Upper lobe of right lung (tissue), 1 donor: ENCODE results near the gene SIK2. TPM values are rescaled to one million over a fixed set of nuclear protein-coding genes. Genes with fewer than 3 reads are reported as not detected.

Source experiments
- ATAC-seq: fragments of 200-7000 bp; cut with Tn5 transposase; one replicate; pipeline ENCODE4 v1.9.1; 2020; ENCODE audit warnings: mild to moderate bottlenecking, moderate library complexity
- DNase-seq: peaks from one replicate; pipeline ENCODE4 v3.0.0-alpha.2; 2020
- H3K27ac ChIP-seq: fragments of 200-600 bp; one replicate; pipeline ENCODE4 v1.8.0; 2022
- H3K27me3 ChIP-seq: fragments of 200-600 bp; one replicate; pipeline ENCODE4 v1.8.0; 2022; ENCODE audit warnings: mild to moderate bottlenecking
- H3K36me3 ChIP-seq: fragments of 200-600 bp; one replicate; pipeline ENCODE4 v1.8.0; 2022
- H3K4me1 ChIP-seq: fragments of 200-600 bp; one replicate; pipeline ENCODE4 v1.8.0; 2022
- H3K4me3 ChIP-seq: fragments of 200-600 bp; one replicate; pipeline ENCODE4 v1.8.0; 2022; ENCODE audit warnings: mild to moderate bottlenecking
- H3K9me3 ChIP-seq: fragments of 200-600 bp; one replicate; pipeline ENCODE4 v1.8.0; 2022
- CTCF ChIP-seq: fragments of 200-600 bp; IDR thresholded peaks from one replicate; pipeline ENCODE4 v1.8.0; 2022; ENCODE audit warnings: antibody characterized with exemption
- intact Hi-C: fragments of 100-400 bp; cut with DNase I; formaldehyde crosslinking; loops from one replicate; pipeline ENCODE4 v1.11.0; 2022
- total RNA-seq: library from RNA; stranded (reverse); fragmentation: NEBNext Ultra II Directional; extraction: Animal tissue kit (Norgen Biotek cat#: 25700); gene quantifications from one replicate; pipeline ENCODE4 v1.2.1, GENCODE V29; 2021
- donor health status: DM: no; HTN: yes; CAD: no; lungs with severe emphysema.

SIK2 gene
- total RNA-seq, 1 donor from 2014 or later, result 32.6 TPM

DNA sequence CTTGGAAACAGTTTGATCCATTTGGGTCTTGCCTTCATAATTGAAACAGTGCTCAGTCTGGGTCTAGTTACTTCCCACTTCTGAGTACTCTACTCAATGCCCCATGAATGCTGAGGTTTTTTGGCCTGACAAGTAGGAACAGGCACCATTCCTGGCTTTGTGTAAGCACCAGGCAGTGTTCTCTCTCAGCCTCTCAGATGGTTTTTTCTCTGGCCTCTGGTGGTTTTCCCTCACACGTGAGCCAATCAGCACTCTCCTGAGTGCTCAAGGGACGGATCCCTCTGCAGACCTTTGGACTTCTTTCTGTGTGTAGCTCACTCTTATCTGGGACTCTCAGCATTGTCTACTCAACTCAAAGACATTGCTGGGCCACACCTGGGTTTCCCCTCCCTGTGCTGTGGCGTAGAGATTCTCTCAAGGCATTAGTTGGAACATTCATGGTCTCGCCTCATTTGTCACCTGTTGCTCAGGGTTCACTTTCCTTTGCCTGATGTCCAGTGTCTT is 21.3 kb downstream of the SIK2 start:
- Histone ChIP-seq H3K4me1 (no peaks in the 10 kb centered on the region), H3K4me3 (no peak overlapping the region), H3K36me3 (peaks cover 51% of the 10 kb centered on the region), H3K9me3 (no peaks in the 10 kb centered on the region), H3K27ac (no peak overlapping the region), H3K27me3 (no peaks in the 10 kb centered on the region)
- DNase-seq, result no peak
- intact Hi-C loops, result no loop called here
- ATAC-seq, result no peak
- no peak for TF ChIP-seq CTCF

DNA sequence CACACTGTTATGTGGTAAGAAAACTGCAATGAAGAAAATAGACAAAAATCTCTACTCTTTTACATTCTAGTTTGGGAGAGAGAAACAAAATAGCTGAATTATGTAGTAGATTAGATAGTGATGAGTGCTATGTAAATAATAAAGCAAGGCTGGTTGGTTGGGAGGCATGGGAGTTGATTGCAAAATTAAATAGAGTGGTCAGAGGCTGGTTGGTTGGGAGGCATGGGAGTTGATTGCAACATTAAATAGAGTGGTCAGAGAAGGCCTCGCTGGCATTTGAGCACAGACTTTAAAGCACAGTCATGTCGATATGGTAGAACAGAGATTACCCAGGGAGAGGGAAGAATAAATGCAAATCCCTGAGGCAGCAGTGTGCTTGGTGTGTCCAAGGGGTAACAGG is 22.4 kb downstream of the SIK2 start:
- no peak for DNase-seq
- peak; percentile 64 for ATAC-seq
- no peak overlapping the region for H3K27ac ChIP-seq
- H3K36me3 ChIP-seq, result peaks cover 41% of the 10 kb centered on the region
- no peaks in the 10 kb centered on the region for H3K4me1 ChIP-seq
- H3K27me3 ChIP-seq, result no peaks in the 10 kb centered on the region
- H3K9me3 ChIP-seq, result no peaks in the 10 kb centered on the region
- intact Hi-C loops, result no loop called here
- no peak for TF ChIP-seq CTCF
- no peak overlapping the region for H3K4me3 ChIP-seq

- Histone ChIP-seq H3K9me3 (no peaks in the 10 kb centered on the region), H3K4me3 (no peak overlapping the region), H3K36me3 (peaks cover 17% of the 10 kb centered on the region), H3K27me3 (no peaks in the 10 kb centered on the region), H3K27ac (no peak overlapping the region), H3K4me1 (no peaks in the 10 kb centered on the region)
- no peak for ATAC-seq
- intact Hi-C loops, result no loop called here
- no peak for TF ChIP-seq CTCF
- DNase-seq, result no peak
Measured at GRCh38 chr11:111627591-111627990, 25.3 kb downstream of the SIK2 start.

DNA sequence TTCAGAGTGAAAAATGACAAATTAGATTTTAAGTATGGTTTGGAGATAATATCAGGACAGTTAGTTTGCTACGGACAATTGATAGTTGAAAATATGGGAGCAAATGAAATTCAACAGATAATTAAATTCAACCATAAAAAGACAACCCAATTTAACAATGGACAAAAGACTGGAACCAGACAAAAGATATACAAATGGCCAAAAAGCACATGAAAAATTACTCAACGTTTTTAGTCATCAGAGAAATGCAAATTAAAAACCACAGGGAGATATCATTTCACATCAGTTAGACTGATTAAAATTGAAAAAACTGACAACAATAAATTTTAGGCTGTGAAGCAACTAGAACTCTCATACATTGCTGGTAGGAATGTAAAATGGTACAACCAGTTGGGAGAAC is 27.2 kb downstream of the SIK2 start:
- no peak overlapping the region for H3K27ac ChIP-seq
- H3K4me1 ChIP-seq, result peaks cover 11% of the 10 kb centered on the region
- H3K36me3 ChIP-seq, result peaks cover 7% of the 10 kb centered on the region
- intact Hi-C loops, result no loop called here
- no peak overlapping the region for H3K4me3 ChIP-seq
- no peak for TF ChIP-seq CTCF
- no peaks in the 10 kb centered on the region for H3K9me3 ChIP-seq
- DNase-seq, result no peak
- no peaks in the 10 kb centered on the region for H3K27me3 ChIP-seq
- ATAC-seq, result no peak

GRCh38 chr11:111631024-111631665 is 28.9 kb downstream of the SIK2 start:
- Histone ChIP-seq H3K27me3 (no peaks in the 10 kb centered on the region), H3K27ac (no peak overlapping the region), H3K9me3 (no peaks in the 10 kb centered on the region), H3K4me3 (no peak overlapping the region), H3K4me1 (peaks cover 15% of the 10 kb centered on the region), H3K36me3 (peaks cover 7% of the 10 kb centered on the region)
- intact Hi-C loops, result no loop called here
- DNase-seq (no peak), ATAC-seq (no peak)
- TF ChIP-seq CTCF, result no peak

DNA sequence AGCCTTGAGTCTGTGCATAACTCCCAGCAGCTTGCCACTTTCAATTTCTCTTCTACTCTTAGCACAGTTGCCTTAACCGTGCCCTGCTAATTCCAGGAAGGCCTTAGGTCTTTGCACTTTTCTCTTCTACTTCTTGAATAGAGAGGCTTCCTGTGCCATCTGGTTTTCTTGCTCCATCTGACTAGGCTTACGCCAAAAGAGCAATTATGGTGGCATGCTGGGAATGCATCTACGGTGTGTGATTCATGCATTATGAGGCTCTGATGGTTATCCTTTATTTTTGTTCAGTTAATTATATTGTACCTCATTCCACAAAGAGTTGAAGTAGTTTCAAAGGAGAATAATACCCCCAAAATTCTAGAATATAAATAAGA is 29.4 kb downstream of the SIK2 start:
- DNase-seq (no peak), ATAC-seq (no peak)
- H3K27ac ChIP-seq, result no peak overlapping the region
- H3K36me3 ChIP-seq, result peaks cover 4% of the 10 kb centered on the region
- no peaks in the 10 kb centered on the region for H3K9me3 ChIP-seq
- intact Hi-C loops, result no loop called here
- H3K4me1 ChIP-seq, result peaks cover 20% of the 10 kb centered on the region
- H3K27me3 ChIP-seq, result no peaks in the 10 kb centered on the region
- H3K4me3 ChIP-seq, result no peak overlapping the region
- TF ChIP-seq CTCF, result no peak
